Esophagus muscularis mucosa (tissue), 3 donors: Measurements from ENCODE around the gene SEC23IP.

Experiments
- CTCF ChIP-seq, 3 experiments: fragments of 200-600 bp in 2 of 3; fragments of 450-650 bp in 1 of 3; sonication (generic) in 2 of 3; IDR thresholded peaks; one replicate each; pipeline ENCODE4 v1.5.1; 2017 to 2019; ENCODE audit warnings: antibody characterized with exemption in 3 of 3, mild to moderate bottlenecking in 2 of 3, moderate library complexity in 1 of 3
- POLR2AphosphoS5 ChIP-seq, 2 donors: sonication (generic); formaldehyde crosslinking; IDR thresholded peaks; one replicate each; pipeline ENCODE4 v1.6.1; 2017; ENCODE audit warnings: antibody characterized with exemption in 2 of 2

GRCh38 chr10:119981826-119982225, 89.3 kb downstream of the SEC23IP start:
- TF ChIP-seq POLR2AphosphoS5 (IDR thresholded peaks at IDR 0.05) (no peak), CTCF (IDR thresholded peaks at IDR 0.05) (no peak)
